NCI-H2227 (cell line): ENCODE results near the gene XRCC6.
"Not testable (repeated sequence)": the region's sequence is repeated elsewhere in the genome, so short reads cannot be mapped to it uniquely, and the experiment has no call there.

Experiments used
- DNase-seq: peaks from one replicate; lab custom pipeline; 2025; ENCODE audit not compliant: unreplicated experiment; lab: John Stamatoyannopoulos, UW

XRCC6 gene

DNA sequence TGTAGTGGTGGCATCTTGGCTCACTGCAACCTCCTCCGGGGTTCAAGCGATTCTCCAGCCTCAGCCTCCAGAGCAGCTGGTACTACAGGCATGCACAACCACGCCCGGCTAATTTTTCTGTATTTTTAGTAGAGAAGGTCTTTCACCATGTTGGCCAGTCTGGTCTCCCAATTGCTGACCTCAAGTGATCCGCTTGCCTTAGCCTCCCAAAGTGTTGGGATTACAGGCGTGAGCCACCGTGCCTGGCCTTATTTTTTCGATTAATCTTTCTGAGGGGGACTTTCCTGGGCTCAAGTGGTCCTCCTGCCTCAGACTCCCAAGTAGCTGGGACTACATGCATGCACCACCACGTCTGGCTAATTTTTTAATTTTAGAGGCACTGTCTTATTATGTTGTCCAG, 62.0 kb downstream of the XRCC6 start:
- DNase-seq = no peak

DNA sequence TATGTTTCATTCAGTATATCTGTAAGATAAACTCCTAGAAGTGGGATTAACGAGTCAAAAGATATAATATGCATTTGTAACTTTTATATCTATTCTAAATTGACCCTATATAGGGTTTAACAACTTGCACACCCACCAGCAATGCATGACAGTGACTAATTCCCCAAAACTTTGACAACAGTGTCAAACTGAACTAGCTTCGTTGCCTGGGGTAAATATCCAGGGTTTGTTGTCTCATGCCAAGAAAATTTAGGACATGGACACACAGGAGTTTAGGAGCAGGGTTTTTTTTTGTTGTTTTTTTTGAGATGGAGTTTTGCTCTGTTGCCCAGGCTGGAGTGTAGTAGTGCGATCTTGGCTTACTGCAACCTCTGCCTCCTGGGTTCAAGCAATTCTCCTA, 62.5 kb downstream of the XRCC6 start:
- DNase-seq = no peak

DNA sequence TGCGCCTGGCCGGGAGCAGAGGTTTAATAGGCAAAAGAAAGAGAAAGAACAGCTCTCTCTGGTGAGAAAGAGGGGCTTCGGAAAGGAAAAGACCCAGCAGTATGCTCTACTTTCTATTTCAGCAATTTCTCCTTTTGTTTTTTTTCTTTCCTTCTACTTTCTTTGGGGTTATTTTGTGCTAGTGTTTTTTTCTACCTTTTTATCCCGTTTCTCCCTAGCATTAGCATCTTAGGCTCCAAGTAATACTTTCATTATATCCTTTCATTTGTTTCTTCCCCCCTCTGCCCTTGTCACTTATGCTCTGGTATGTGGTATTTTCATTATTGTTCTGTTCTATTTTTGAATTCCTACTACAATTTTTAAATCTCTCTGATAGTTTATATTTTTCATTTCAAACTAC, 63.1 kb downstream of the XRCC6 start:
- no peak for DNase-seq

DNA sequence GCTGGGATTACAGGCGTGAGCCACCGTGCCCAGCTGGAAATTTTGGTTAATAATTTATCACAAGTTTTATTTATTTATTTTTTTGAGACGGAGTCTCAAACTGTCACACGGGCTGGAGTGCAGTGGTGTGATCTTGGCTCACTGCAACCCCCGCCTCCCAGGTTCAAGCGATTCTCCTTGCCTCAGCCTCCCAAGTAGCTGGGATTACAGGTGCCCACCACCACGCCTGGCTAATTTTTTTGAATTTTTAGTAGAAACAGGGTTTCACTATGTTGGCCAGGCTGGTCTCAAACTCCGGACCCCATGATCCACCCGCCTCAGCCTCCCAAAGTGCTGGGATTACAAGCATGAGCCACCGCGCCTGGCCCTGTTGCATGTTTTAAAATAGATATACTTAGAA, 65.8 kb downstream of the XRCC6 start:
- not testable (repeated sequence) for DNase-seq

DNA sequence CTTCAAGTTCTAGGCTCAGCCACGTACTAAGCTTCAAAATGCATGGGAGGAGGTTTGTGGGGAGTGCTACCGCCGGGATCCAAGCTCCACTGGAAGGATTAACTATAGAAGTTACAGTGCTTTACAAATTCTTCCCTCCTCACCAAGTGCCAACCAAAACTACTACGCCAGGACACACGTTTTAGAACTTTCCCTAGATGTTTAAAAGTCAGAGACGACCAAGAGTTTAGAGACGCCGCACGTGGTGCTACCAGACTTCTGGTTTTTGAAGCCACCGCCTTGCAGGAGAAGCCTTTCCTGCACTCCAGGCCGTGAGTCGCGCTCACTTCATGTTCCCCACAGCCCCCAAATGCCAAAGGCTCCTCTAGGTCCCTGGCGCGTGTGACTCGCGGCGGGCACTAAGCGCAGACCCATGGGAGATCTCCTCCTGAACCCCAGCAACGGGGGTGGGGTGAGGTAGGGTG, 66.8 kb downstream of the XRCC6 start:
- DNase-seq = no peak

DNA sequence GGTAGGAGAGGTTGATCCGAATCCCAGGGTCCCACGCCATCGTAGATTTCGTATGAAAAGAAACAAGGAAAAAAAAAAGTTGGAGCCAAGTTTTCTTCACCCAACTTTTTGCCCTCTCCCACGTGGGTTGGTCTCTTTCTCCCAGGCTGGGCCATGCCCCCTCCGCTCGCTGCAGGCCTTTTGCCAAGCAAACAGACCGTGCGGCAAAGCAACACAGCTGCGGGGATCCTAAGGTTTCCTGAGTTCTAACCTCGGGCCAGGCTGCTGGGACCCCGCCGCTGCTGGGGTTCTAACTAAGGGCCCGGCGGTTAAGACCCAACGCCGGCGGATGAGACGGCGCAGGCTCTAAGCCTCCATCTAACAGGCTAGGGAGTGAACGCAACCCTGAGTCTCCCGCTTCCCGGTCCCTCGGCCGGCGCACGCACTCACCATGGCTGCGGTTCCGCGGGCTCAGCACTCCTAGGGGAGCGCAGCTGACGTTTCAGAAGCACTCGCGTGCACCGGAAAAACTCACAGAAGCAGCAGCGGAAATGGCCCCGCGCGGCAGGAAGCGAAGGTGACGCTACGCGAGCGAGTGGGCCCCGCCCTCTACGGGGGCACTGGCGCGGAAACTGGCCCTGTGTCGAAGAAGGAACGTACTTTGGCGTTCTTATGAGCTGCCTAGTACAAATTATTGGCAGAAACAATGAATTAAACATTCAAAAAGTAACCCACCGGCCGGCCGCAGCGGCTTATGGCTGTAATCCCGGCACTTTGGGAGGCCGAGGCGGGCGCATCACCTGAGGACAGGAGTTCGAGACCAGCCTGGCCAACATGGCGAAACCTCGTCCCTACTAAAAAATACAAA, 67.5 kb downstream of the XRCC6 start, which contains the start of gene SNU13:
Gene SNU13 (minus strand): TSS at position 503 of the 847 bp plus-strand sequence. CDS start 71 bp downstream, at position 432.
- peak; percentile 93 for DNase-seq

DNA sequence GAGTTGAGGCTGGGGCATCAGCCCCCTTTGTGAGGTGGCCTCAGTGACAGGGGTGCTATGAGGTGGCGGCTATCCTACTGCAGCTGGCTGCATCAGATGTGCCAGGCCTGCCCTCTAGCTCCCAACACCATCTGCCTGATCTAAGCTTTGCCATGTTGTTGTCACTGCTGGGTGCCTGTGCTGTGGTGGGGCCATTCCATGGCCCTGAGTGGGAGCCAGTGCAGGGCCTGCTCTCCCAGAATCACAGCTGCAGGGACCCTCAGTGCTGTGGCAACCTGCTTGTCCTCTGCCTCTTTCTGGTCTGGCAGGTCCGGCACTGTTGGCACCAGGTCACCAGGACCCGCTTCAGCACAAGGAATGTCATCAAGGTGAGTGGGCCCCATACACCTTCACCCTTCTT, 69.4 kb downstream of the XRCC6 start:
- DNase-seq = no peak

DNA sequence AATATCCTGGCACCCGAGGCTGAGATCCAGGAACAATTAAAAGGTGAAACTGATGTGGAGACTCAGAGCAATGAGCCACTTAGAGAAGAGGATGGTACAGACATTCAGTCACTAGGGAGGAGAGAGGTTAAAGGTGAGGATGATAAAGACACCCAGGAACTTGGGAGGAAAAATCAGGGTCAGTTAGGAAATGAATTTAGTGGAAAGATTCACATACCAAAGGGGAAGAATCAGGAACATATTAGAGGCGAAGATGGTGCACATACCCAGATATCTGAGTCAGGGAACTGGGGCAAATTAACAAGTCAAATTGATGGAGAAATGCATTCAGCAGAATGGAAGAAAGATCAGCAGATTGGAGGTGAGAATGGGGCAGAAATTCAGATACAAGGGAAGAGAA, 74.1 kb downstream of the XRCC6 start:
- DNase-seq = no peak

DNA sequence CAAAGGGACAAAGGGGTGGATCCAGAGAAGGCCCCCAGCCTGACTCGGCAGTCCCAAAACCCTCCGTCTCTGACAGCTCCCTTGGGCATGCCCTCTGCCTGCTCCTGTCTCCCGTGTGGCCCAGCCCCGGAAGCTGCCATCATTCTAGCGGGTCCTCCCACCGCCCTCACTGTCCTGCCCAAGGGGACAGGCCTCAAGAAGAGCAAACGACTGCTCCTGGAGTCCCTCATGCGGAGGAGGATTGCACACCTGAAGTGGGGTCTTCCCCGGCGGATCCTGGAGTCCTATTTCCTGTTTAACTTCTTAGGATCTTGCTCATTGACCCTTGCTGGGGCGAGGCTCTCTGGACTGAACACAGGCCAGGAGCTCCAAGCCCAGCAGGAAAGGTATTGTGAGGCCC, 75.6 kb downstream of the XRCC6 start:
- DNase-seq = no peak

DNA sequence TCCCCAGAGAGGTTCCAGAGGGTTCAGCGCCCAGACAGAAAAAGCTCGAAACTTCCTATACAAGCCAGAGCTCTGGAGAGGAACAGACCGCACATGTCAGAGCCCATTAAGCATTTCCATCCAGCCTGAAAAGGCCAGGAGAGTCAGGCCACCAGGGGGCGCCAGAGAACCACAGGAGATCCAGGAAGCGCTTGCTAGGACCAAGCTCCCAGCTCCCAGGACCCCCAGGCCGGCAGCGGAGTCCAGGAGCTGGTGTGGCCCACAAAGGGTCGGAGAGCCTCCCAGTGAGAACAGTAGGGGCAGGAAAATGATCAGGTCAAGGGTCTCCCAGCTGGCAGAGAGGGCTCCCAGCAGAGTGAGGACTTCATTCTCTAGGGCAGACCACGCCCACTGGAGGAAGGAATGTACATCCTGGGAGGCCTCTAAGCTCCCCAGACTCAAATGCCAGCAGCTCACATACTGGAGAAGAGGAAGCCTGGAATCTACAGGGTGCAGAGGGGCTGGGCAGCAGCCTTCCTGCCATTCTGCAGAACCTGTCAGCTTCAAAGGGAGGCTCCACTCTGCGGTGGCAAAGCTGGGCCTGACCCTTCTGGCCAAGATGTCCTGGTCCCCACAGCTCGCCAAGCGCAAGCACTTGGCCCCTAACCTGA, 76.2 kb downstream of the XRCC6 start:
- peak; percentile 87 for DNase-seq

DNA sequence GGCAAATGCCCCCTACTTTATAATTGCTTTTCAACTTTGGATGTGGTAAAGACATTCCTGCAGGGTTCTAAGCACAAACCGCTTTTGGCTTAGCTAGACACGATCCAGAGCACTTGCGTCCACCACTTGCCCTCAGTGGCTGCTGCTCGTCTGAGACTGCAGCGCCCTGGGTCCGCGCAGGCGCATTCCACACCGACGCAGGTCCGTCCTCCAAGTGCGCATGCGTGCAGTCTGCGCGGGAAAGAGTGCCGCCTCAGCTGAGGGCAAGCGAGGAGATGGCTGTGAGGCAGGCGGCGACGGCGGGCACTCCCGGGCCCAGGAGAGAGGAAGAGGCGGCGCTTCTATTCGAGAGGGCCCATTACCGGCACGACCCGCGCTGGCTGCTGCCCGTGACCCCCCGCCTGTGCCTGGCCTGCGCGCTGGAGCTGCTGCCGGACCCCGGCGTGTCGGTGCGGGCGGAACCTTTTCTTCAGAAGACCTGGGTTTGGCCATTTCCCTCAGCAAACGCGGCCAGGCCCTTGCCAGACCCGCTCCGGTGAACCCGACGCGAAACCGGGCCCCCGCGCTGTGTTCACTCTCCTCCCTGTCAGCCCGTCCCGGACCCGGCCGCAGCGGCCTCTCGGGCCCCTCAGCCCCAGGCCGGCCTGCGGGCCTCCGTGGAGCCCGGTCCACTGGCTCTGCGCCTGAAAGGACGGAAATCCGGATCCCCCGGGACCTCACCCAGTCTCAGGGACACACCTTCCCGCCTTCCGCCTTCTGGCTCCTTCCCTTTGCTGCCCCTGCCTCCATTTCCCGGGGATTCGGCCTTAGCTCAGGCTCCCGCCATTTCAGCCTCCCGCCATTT, 78.4 kb downstream of the XRCC6 start, which contains the start of gene MEI1:
Gene MEI1 (plus strand): TSS at position 240 of the 844 bp plus-strand sequence. CDS start 36 bp downstream, at position 276.
- DNase-seq = no peak

DNA sequence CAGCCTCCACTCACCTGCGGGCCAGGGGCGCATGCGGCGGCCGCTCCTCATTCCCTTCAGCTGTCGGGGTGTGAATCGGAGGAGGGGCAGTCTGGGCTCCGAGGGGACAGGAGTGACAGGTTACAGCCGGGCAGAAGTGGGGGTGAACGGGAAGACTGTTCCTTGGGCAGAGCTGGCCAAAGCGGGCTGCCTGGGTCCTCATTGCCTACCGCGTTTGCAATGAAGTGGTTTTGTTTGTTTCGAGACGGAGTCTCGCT, 78.9 kb downstream of the XRCC6 start:
- no peak for DNase-seq

DNA sequence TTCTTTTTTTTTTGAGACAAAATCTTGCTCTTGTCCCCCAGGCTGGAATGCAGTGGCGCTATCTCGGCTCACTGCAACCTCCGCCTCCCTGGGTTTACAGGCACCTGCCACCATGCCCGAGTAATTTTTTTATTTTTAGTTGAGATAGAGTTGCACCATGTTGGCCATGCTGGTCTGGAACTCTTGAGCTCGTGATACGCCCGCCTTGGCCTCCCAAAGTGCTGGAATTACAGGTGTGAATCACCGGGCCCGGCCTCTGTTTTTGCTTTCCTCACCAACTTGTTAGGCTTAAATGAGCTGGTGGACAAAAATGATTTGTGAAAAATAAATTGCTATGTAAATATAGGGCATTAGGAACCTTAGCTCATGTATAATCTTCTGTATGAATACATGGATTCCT, 81.7 kb downstream of the XRCC6 start:
- DNase-seq = no peak

DNA sequence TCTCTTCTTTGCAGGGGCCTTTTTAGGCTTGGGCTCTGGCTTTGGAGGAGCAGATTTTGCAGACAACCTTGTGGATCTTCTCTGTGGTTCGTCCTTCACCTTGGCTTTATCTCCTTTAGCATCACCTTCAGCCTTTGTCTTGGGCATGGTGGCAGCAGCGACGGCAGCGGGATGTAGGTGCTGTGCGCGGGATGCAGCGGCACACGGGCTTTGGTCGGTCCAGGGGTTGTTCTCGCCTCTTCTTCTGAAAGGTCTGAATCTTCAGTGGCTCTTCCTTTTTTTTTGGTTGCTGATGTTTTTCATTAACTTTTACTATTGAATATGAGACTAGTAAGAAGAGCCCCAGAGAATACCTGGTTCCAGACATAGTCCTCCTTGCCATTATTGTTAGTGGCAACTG, 88.2 kb downstream of the XRCC6 start:
- no peak for DNase-seq

DNA sequence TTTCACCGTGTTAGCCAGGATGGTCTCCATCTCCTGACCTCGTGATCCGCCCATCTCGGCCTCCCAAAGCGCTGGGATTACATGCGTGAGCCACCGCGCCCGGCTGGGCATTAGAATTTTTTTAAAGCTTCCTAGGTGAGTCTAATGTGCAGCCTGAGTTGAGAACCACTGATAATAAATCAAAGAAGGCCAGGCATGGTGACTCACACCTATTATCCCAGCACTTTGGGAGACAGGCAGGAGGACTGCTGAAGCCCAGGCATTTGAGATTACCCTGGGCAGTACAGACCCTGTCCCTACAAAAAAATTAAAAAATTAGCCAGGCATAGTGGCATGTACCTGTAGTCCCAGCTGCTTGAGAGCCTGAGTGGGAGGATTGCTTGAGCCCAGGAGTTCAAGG, 91.9 kb downstream of the XRCC6 start:
- no peak for DNase-seq
